ENCODE results near the gene BABAM2. TPM values are rescaled to one million over a fixed set of nuclear protein-coding genes. Genes with fewer than 3 reads are reported as not detected.

Gene BABAM2
- total RNA-seq, 1 experiment from 2014 or later = 57.6 TPM

GRCh38 chr2:28058791-28059190, 168.3 kb downstream of the BABAM2 start:
- no peak overlapping the region for H3K4me3 Mint-ChIP-seq (ENCODE audit: unreplicated experiment)
- BruUV-seq (replicated peaks) = no TSS peak

GRCh38 chr2:28062867-28063266, 172.3 kb downstream of the BABAM2 start:
- CTCF ChIA-PET = interaction anchor here (0.6 kb wide), 1 partner anchor 378 kb away, joined by 3 read pairs; no protein-coding TSS in a partner anchor
- POLR2A ChIA-PET = no interaction called here
- H3K36me3 Mint-ChIP-seq (ENCODE audit: insufficient read depth, unreplicated experiment) = no peaks in the 10 kb centered on the region
- TF ChIP-seq CTCF (IDR thresholded peaks at IDR 0.05; ENCODE audit: unreplicated experiment) = no peak
- intact Hi-C loops (cut with micrococcal nuclease) = no loop called here
- no peak for DNase-seq (ENCODE audit: unreplicated experiment)
- H3K4me1 Mint-ChIP-seq (ENCODE audit: insufficient read depth, unreplicated experiment) = peaks cover 7% of the 10 kb centered on the region
- H3K27me3 Mint-ChIP-seq (ENCODE audit: insufficient read depth, unreplicated experiment) = no peaks in the 10 kb centered on the region
- no peaks in the 10 kb centered on the region for H3K9me3 Mint-ChIP-seq (ENCODE audit: unreplicated experiment)
- H3K27ac Mint-ChIP-seq (ENCODE audit: low read depth, unreplicated experiment) = no peak overlapping the region
- H3K4me3 Mint-ChIP-seq (ENCODE audit: unreplicated experiment) = no peak overlapping the region
- BruUV-seq (replicated peaks) = no TSS peak

More at GRCh38 chr2:28058791-28059190, 168.3 kb downstream of the BABAM2 start:
- intact Hi-C loops (cut with micrococcal nuclease) = no loop called here
- Mint-ChIP-seq H3K4me1 (ENCODE audit: insufficient read depth, unreplicated experiment) (no peaks in the 10 kb centered on the region), H3K9me3 (ENCODE audit: unreplicated experiment) (no peaks in the 10 kb centered on the region), H3K27me3 (ENCODE audit: insufficient read depth, unreplicated experiment) (no peaks in the 10 kb centered on the region), H3K27ac (ENCODE audit: low read depth, unreplicated experiment) (no peak overlapping the region), H3K36me3 (ENCODE audit: insufficient read depth, unreplicated experiment) (peaks cover 7% of the 10 kb centered on the region)
- ChIA-PET POLR2A (interaction anchor here (0.9 kb wide), 1 partner anchor 21 kb away, joined by 3 read pairs; no protein-coding TSS in a partner anchor), CTCF (no interaction called here)
- no peak for TF ChIP-seq CTCF (IDR thresholded peaks at IDR 0.05; ENCODE audit: unreplicated experiment)
- DNase-seq (ENCODE audit: unreplicated experiment) = no peak

GRCh38 chr2:28063492-28063962, 173.0 kb downstream of the BABAM2 start:
- Mint-ChIP-seq H3K36me3 (ENCODE audit: insufficient read depth, unreplicated experiment) (no peaks in the 10 kb centered on the region), H3K4me1 (ENCODE audit: insufficient read depth, unreplicated experiment) (peaks cover 11% of the 10 kb centered on the region), H3K9me3 (ENCODE audit: unreplicated experiment) (no peaks in the 10 kb centered on the region), H3K27ac (ENCODE audit: low read depth, unreplicated experiment) (peak overlapping the region; percentile 12), H3K4me3 (ENCODE audit: unreplicated experiment) (no peak overlapping the region), H3K27me3 (ENCODE audit: insufficient read depth, unreplicated experiment) (no peaks in the 10 kb centered on the region)
- ChIA-PET CTCF (interaction anchor here (0.8 kb wide), 1 partner anchor 19 kb away, joined by 3 read pairs; no protein-coding TSS in a partner anchor), POLR2A (no interaction called here)
- peak; percentile 18 for DNase-seq (ENCODE audit: unreplicated experiment)
- no peak for TF ChIP-seq CTCF (IDR thresholded peaks at IDR 0.05; ENCODE audit: unreplicated experiment)
- intact Hi-C loops (cut with micrococcal nuclease) = no loop called here
- no TSS peak for BruUV-seq (replicated peaks)

- ChIA-PET POLR2A (interaction anchor here (0.6 to 2.4 kb wide), 6 partner anchors 12 to 361 kb away, joined by 3 to 16 read pairs (median 3); no protein-coding TSS in a partner anchor), CTCF (interaction anchor here (1.0 kb wide), 1 partner anchor 183 kb away, joined by 3 read pairs; no protein-coding TSS in a partner anchor)
- no TSS peak for BruUV-seq (replicated peaks)
- no peak for DNase-seq (ENCODE audit: unreplicated experiment)
- no peaks in the 10 kb centered on the region for H3K36me3 Mint-ChIP-seq (ENCODE audit: insufficient read depth, unreplicated experiment)
- H3K4me3 Mint-ChIP-seq (ENCODE audit: unreplicated experiment) = no peak overlapping the region
- H3K27me3 Mint-ChIP-seq (ENCODE audit: insufficient read depth, unreplicated experiment) = no peaks in the 10 kb centered on the region
- no peak overlapping the region for H3K27ac Mint-ChIP-seq (ENCODE audit: low read depth, unreplicated experiment)
- H3K9me3 Mint-ChIP-seq (ENCODE audit: unreplicated experiment) = no peaks in the 10 kb centered on the region
- intact Hi-C loops (cut with micrococcal nuclease) = no loop called here
- no peak for TF ChIP-seq CTCF (IDR thresholded peaks at IDR 0.05; ENCODE audit: unreplicated experiment)
- H3K4me1 Mint-ChIP-seq (ENCODE audit: insufficient read depth, unreplicated experiment) = peaks cover 19% of the 10 kb centered on the region
These were observed 177.1 kb downstream of the BABAM2 start for GRCh38 chr2:28067602-28068001.

Data from MCF 10A (cell line).